ENCODE results near the gene CLDN6.

GRCh38 chr16:2982402-2982801 lies 35.6 kb downstream of the CLDN6 start:
- TF ChIP-seq ZNF274 (IDR thresholded peaks at IDR 0.05; ENCODE audit: low read depth, low read length) (no peak), YY1 (IDR thresholded peaks at IDR 0.05; ENCODE audit: insufficient read depth, insufficient read length) (no peak)

All from NT2/D1 (cell line).